GM12878 (cell line): ENCODE data around the gene FN1. TPM values are rescaled to one million over a fixed set of nuclear protein-coding genes. Genes with fewer than 3 reads are reported as not detected.

Experiments used
- ATAC-seq: fragments of 200-7000 bp; cut with Tn5 transposase; 3 replicates; pipeline ENCODE4 v1.9.1; 2020; ENCODE audit warnings: mild to moderate bottlenecking, moderate library complexity
- BruUV-seq: library from RNA; stranded (reverse); fragments of 400-500 nt; replicated peaks from 2 replicates; lab custom pipeline; 2021; lab: Mats Ljungman, UMichigan
- CTCF ChIA-PET: fragments of 300-600 bp; sonication (Branson Sonifier 250); formaldehyde crosslinking; extraction: SDS; loops from one replicate; lab custom pipeline; 2021; ENCODE audit warnings: inconsistent platforms; lab: Yijun Ruan, JAX
- POLR2A ChIA-PET: fragments of 350-600 bp; formaldehyde crosslinking; extraction: SDS; loops from one replicate; lab custom pipeline; 2021; ENCODE audit warnings: inconsistent platforms; lab: Charles Lee
- RAD21 ChIA-PET: fragments of 300-600 bp; sonication (Branson Sonifier 250); formaldehyde crosslinking; loops from one replicate; lab custom pipeline; 2023; ENCODE audit warnings: antibody characterized with exemption; ENCODE audit not compliant: unreplicated experiment; lab: Charles Lee
- SMC1A ChIA-PET: fragments of 300-600 bp; sonication (Branson Sonifier 250); formaldehyde crosslinking; loops from one replicate; lab custom pipeline; 2023; ENCODE audit not compliant: unreplicated experiment, uncharacterized antibody; lab: Charles Lee
- DNase-seq: peaks from one replicate; pipeline ENCODE4 v3.0.0-alpha.2; 2011; ENCODE audit warnings: low read depth, low spot score
- FAIRE-seq: peaks from 3 replicates; lab custom pipeline; 2011; peaks lifted over from hg19 to GRCh38; lab: Jason Lieb, UNC
- H2AFZ ChIP-seq: 2 replicates; pipeline ENCODE4 v1.6.0; 2011; ENCODE audit warnings: low read depth, low read length, control low read depth; ENCODE audit not compliant: control insufficient read depth
- H3K27ac ChIP-seq: 2 replicates; pipeline ENCODE4 v1.5.1; 2011; ENCODE audit warnings: control low read depth; ENCODE audit not compliant: control insufficient read depth, insufficient read depth
- H3K27me3 ChIP-seq, 2 experiments: replicated peaks in 1 of 2; 2 replicates each; pipeline versions ENCODE4 v1.6.0 to v1.6.1; 2011; ENCODE audit warnings: low read length in 1 of 2; ENCODE audit not compliant: control insufficient read depth in 2 of 2, insufficient read depth in 2 of 2
- H3K36me3 ChIP-seq, 2 experiments: 2 replicates each; pipeline ENCODE4 v1.5.1; 2011; ENCODE audit warnings: low read length in 1 of 2; ENCODE audit not compliant: control insufficient read depth in 2 of 2, insufficient read depth in 2 of 2
- H3K4me1 ChIP-seq: 2 replicates; pipeline ENCODE4 v1.6.1; 2011; ENCODE audit warnings: mild to moderate bottlenecking, low read length, moderate library complexity, mixed read lengths; ENCODE audit not compliant: control insufficient read depth, insufficient read depth
- H3K4me2 ChIP-seq: 2 replicates; pipeline ENCODE4 v1.6.0; 2011; ENCODE audit warnings: control low read depth; ENCODE audit not compliant: control insufficient read depth, insufficient read depth
- H3K4me3 ChIP-seq: fragments of 200-600 bp; sonication (generic); 2 replicates; pipeline ENCODE4 v1.5.1; 2016
- H3K79me2 ChIP-seq: 2 replicates; pipeline ENCODE4 v1.6.0; 2011; ENCODE audit warnings: low read length; ENCODE audit not compliant: control insufficient read depth, insufficient read depth
- H3K9ac ChIP-seq: 2 replicates; pipeline ENCODE4 v1.8.0; 2011; ENCODE audit warnings: low read length, control low read depth, mixed read lengths; ENCODE audit not compliant: control insufficient read depth, insufficient read depth
- H3K9me3 ChIP-seq: replicated peaks from 3 replicates; pipeline ENCODE4 v1.5.1; 2011; ENCODE audit warnings: mild to moderate bottlenecking, low read length; ENCODE audit not compliant: control insufficient read depth, insufficient read depth
- H4K20me1 ChIP-seq: 2 replicates; pipeline ENCODE4 v1.6.0; 2011; ENCODE audit not compliant: control insufficient read depth, insufficient read depth
- CTCF ChIP-seq, 3 experiments: IDR thresholded peaks in 2 of 3; conservative IDR thresholded peaks in 1 of 3; 2 replicates each; pipeline ENCODE4 v1.5.1; 2011; ENCODE audit warnings: low read depth in 3 of 3, low read length in 3 of 3, mild to moderate bottlenecking in 3 of 3, control low read depth in 2 of 3, moderate library complexity in 2 of 3, inconsistent platforms in 1 of 3, mixed read lengths in 1 of 3; ENCODE audit not compliant: control insufficient read depth in 2 of 3, insufficient read depth in 1 of 3; ENCODE audit errors: extremely low read depth in 1 of 3
- CUX1 ChIP-seq: IDR thresholded peaks from 2 replicates; pipeline ENCODE4 v1.6.1; 2012; ENCODE audit warnings: improper control_type of control experiment, low read depth, low read length; ENCODE audit not compliant: insufficient replicate concordance
- HDGF ChIP-seq: fragments of 450-650 bp; IDR thresholded peaks from 2 replicates; pipeline ENCODE4 v1.6.1; 2016; ENCODE audit warnings: antibody characterized with exemption
- MLLT1 ChIP-seq: fragments of 450-650 bp; IDR thresholded peaks from 2 replicates; pipeline ENCODE4 v1.6.1; 2016; ENCODE audit warnings: mild to moderate bottlenecking
- MTA3 ChIP-seq: IDR thresholded peaks from 2 replicates; pipeline ENCODE4 v1.6.1; 2012; ENCODE audit warnings: low read length, inconsistent platforms, borderline replicate concordance
- NFYA ChIP-seq: IDR thresholded peaks from 2 replicates; pipeline ENCODE4 v1.6.1; 2011; ENCODE audit warnings: low read depth, mild to moderate bottlenecking, low read length, improper control_type of control experiment, borderline replicate concordance
- POLR2AphosphoS2 ChIP-seq: IDR thresholded peaks from 2 replicates; pipeline ENCODE4 v1.6.1; 2011; ENCODE audit warnings: low read depth, mild to moderate bottlenecking, low read length, improper control_type of control experiment, moderate library complexity
- RAD21 ChIP-seq: IDR thresholded peaks from 2 replicates; pipeline ENCODE4 v1.6.1; 2011; ENCODE audit warnings: mild to moderate bottlenecking, low read depth, low read length, moderate library complexity; ENCODE audit not compliant: insufficient read depth
- RELA ChIP-seq: fragments of 450-650 bp; IDR thresholded peaks from 2 replicates; pipeline ENCODE4 v1.8.0; 2014; ENCODE audit warnings: borderline replicate concordance; ENCODE audit not compliant: partially characterized antibody
- ZBTB4 ChIP-seq: fragments of 450-650 bp; formaldehyde crosslinking; IDR thresholded peaks from 2 replicates; pipeline ENCODE4 v1.4.0; 2022; ENCODE audit warnings: mild to moderate bottlenecking, moderate library complexity
- WGBS: methylation state at CpG from one replicate; pipeline ENCODE4 v1.1.6; 2016; ENCODE audit warnings: low lambda C conversion rate; ENCODE audit not compliant: insufficient replicate concordance, insufficient coverage; ENCODE audit errors: missing lambda C conversion rate; 5-methylcytosine and 5-hydroxymethylcytosine counted together
- in situ Hi-C: fragments of 300-500 bp; cut with MboI; formaldehyde crosslinking; loops from 9 replicates; pipeline ENCODE4 v1.14.3; 2018; ENCODE audit warnings: mixed read lengths
- intact Hi-C: fragments of 100-400 bp; cut with micrococcal nuclease; formaldehyde crosslinking; loops from one replicate; pipeline ENCODE4 v1.14.2; 2022; ENCODE audit not compliant: unreplicated experiment
- polyA plus RNA-seq, 11 experiments: library from polyadenylated mRNA; depleted of rRNA in 4 of 11; unstranded in 6 of 11; stranded (reverse) in 5 of 11; fragments of >200 nt; fragmentation: Nextera tagmentation in 4 of 11; fragmentation: Illumina TruSeq in 1 of 11; extraction: Ambion mirVana in 4 of 11; extraction: Trizol in 1 of 11; gene quantifications; 1 replicate in 1 of 11; 2 replicates in 10 of 11; pipeline versions ENCODE4 v1.2.1 to v1.2.3, GENCODE V29; 2011 to 2016; ENCODE audit warnings: inconsistent platforms in 2 of 11, missing spikeins in 2 of 11, low read depth in 1 of 11
- total RNA-seq, 4 experiments: library from RNA; depleted of rRNA in 3 of 4; stranded (reverse); fragments of >200 nt in 3 of 4; fragmentation: Illumina TruSeq in 1 of 4; extraction: Trizol in 1 of 4; gene quantifications; 2 replicates each; pipeline versions ENCODE4 v1.2.1 to v1.2.3, GENCODE V29; 2013 to 2021

The FN1 gene
- total and polyA plus RNA-seq, 10 of the 15 experiments (the other 5 are each of a cell fraction or from before 2014, with no cell fraction given): 0.60 to 9.4 (median 1.5) TPM

GRCh38 chr2:215442401-215442787 is 6.5 kb upstream of the FN1 start:
- no peaks in the 10 kb centered on the region for H3K9me3 ChIP-seq
- in situ Hi-C loops: no loop called here
- CTCF ChIA-PET: interaction anchor here (0.6 to 1.5 kb wide), 7 partner anchors 12 to 487 kb away, joined by 3 to 5 read pairs (median 3); partner anchors contain the start of gene ATIC
- TF ChIP-seq ZBTB4 (CRISPR knock-in tag) (no peak), RELA (no peak), HDGF (no peak), MTA3 (no peak), NFYA (no peak), POLR2AphosphoS2 (no peak), RAD21 (0 out of 2 replicates have a peak, but pooled peaks have one; percentile 12), CUX1 (no peak), MLLT1 (no peak), CTCF (IDR thresholded peaks at IDR 0.05 in 2 of 3, conservative IDR thresholded peaks at IDR 0.05 in 1 of 3; ENCODE audit: control insufficient read depth in 2 of 3, extremely low read depth in 1 of 3, insufficient read depth in 1 of 3, low read depth in 3 of 3, low read length in 3 of 3) (0 out of 6 replicates have a peak, but pooled peaks of 1 of the 3 experiments have one; percentile 16)

More at GRCh38 chr2:215442401-215442787, 6.5 kb upstream of the FN1 start:
- H2AFZ ChIP-seq: no peak overlapping the region
- SMC1A ChIA-PET: interaction anchor here (0.7 to 3.4 kb wide), 6 partner anchors 10 to 442 kb away, joined by 3 to 27 read pairs (median 4); no protein-coding TSS in a partner anchor
- RAD21 ChIA-PET: interaction anchor here (0.6 to 1.5 kb wide), 3 partner anchors 33 to 489 kb away, joined by 3 to 4 read pairs (median 4); partner anchors contain the start of gene ATIC
- no peaks in the 10 kb centered on the region for H3K79me2 ChIP-seq
- H3K9ac ChIP-seq: no peak overlapping the region
- FAIRE-seq: no peak
- H3K27ac ChIP-seq: no peak overlapping the region
- no peak overlapping the region for H3K4me2 ChIP-seq
- 7% methylated on average over 5 of the region's 5 CpGs for WGBS
- H3K4me3 ChIP-seq: no peak overlapping the region
- BruUV-seq: no TSS peak
- no peaks in the 10 kb centered on the region for H4K20me1 ChIP-seq
- H3K27me3 ChIP-seq: peaks cover 0 to 4% of the 10 kb centered on the region in 2 experiments; a peak in 2 of 4 replicates
- intact Hi-C loops: no loop called here
- no peaks in the 10 kb centered on the region for H3K36me3 ChIP-seq
- H3K4me1 ChIP-seq: no peaks in the 10 kb centered on the region
- ATAC-seq: peak; percentile 69
- POLR2A ChIA-PET: interaction anchor here (0.7 to 1.8 kb wide), 2 partner anchors 19 to 439 kb away, joined by 3 to 4 read pairs; no protein-coding TSS in a partner anchor
- DNase-seq: no peak
